ENCODE measurements around the gene RAPGEF5.

Gene RAPGEF5

GRCh38 chr7:22250390-22250789 lies 106.6 kb downstream of the RAPGEF5 start:
- H3K4me1 ChIP-seq (ENCODE audit: control insufficient read depth, insufficient read depth, low read length) = peaks cover 9% of the 10 kb centered on the region
- H3K36me3 ChIP-seq (ENCODE audit: control insufficient read depth, insufficient read depth, low read length) = no peaks in the 10 kb centered on the region
- H3K9me3 ChIP-seq (ENCODE audit: control insufficient read depth, insufficient read depth, low read length) = no peaks in the 10 kb centered on the region
- no peaks in the 10 kb centered on the region for H3K27me3 ChIP-seq (ENCODE audit: control insufficient read depth, insufficient read depth, low read length)
- H3K9ac ChIP-seq (ENCODE audit: low read depth, low read length) = no peak overlapping the region
- H3K4me3 ChIP-seq (ENCODE audit: low read depth, low read length) = no peak overlapping the region

- peaks cover 9% of the 10 kb centered on the region for H3K4me1 ChIP-seq (ENCODE audit: control insufficient read depth, insufficient read depth, low read length)
- no peaks in the 10 kb centered on the region for H3K27me3 ChIP-seq (ENCODE audit: control insufficient read depth, insufficient read depth, low read length)
- no peak overlapping the region for H3K9ac ChIP-seq (ENCODE audit: low read depth, low read length)
- no peaks in the 10 kb centered on the region for H3K36me3 ChIP-seq (ENCODE audit: control insufficient read depth, insufficient read depth, low read length)
- H3K9me3 ChIP-seq (ENCODE audit: control insufficient read depth, insufficient read depth, low read length) = no peaks in the 10 kb centered on the region
- H3K4me3 ChIP-seq (ENCODE audit: low read depth, low read length) = no peak overlapping the region
Measured at GRCh38 chr7:22248111-22248809, 108.7 kb downstream of the RAPGEF5 start.

- Histone ChIP-seq H3K9ac (ENCODE audit: low read depth, low read length) (no peak overlapping the region), H3K9me3 (ENCODE audit: control insufficient read depth, insufficient read depth, low read length) (no peaks in the 10 kb centered on the region), H3K27me3 (ENCODE audit: control insufficient read depth, insufficient read depth, low read length) (no peaks in the 10 kb centered on the region), H3K4me3 (ENCODE audit: low read depth, low read length) (no peak overlapping the region), H3K36me3 (ENCODE audit: control insufficient read depth, insufficient read depth, low read length) (no peaks in the 10 kb centered on the region), H3K4me1 (ENCODE audit: control insufficient read depth, insufficient read depth, low read length) (no peaks in the 10 kb centered on the region)
Measured at GRCh38 chr7:22241805-22242390, 115.1 kb downstream of the RAPGEF5 start.

GRCh38 chr7:22240904-22241571 lies 115.9 kb downstream of the RAPGEF5 start:
- Histone ChIP-seq H3K9me3 (ENCODE audit: control insufficient read depth, insufficient read depth, low read length) (no peaks in the 10 kb centered on the region), H3K36me3 (ENCODE audit: control insufficient read depth, insufficient read depth, low read length) (no peaks in the 10 kb centered on the region), H3K4me3 (ENCODE audit: low read depth, low read length) (no peak overlapping the region)

GRCh38 chr7:22238354-22239311 lies 118.3 kb downstream of the RAPGEF5 start:
- H3K36me3 ChIP-seq (ENCODE audit: control insufficient read depth, insufficient read depth, low read length) = no peaks in the 10 kb centered on the region
- H3K9me3 ChIP-seq (ENCODE audit: control insufficient read depth, insufficient read depth, low read length) = no peaks in the 10 kb centered on the region
- H3K4me1 ChIP-seq (ENCODE audit: control insufficient read depth, insufficient read depth, low read length) = no peaks in the 10 kb centered on the region
- no peaks in the 10 kb centered on the region for H3K27me3 ChIP-seq (ENCODE audit: control insufficient read depth, insufficient read depth, low read length)
- no peak overlapping the region for H3K4me3 ChIP-seq (ENCODE audit: low read depth, low read length)
- no peak overlapping the region for H3K9ac ChIP-seq (ENCODE audit: low read depth, low read length)

More at GRCh38 chr7:22240904-22241571, 115.9 kb downstream of the RAPGEF5 start:
- H3K27me3 ChIP-seq (ENCODE audit: control insufficient read depth, insufficient read depth, low read length) = no peaks in the 10 kb centered on the region
- H3K9ac ChIP-seq (ENCODE audit: low read depth, low read length) = no peak overlapping the region
- H3K4me1 ChIP-seq (ENCODE audit: control insufficient read depth, insufficient read depth, low read length) = no peaks in the 10 kb centered on the region

- H3K9ac ChIP-seq (ENCODE audit: low read depth, low read length) = no peak overlapping the region
- H3K4me1 ChIP-seq (ENCODE audit: control insufficient read depth, insufficient read depth, low read length) = no peaks in the 10 kb centered on the region
- no peaks in the 10 kb centered on the region for H3K27me3 ChIP-seq (ENCODE audit: control insufficient read depth, insufficient read depth, low read length)
- H3K9me3 ChIP-seq (ENCODE audit: control insufficient read depth, insufficient read depth, low read length) = no peaks in the 10 kb centered on the region
- no peaks in the 10 kb centered on the region for H3K36me3 ChIP-seq (ENCODE audit: control insufficient read depth, insufficient read depth, low read length)
- H3K4me3 ChIP-seq (ENCODE audit: low read depth, low read length) = no peak overlapping the region
Measured at GRCh38 chr7:22235134-22235533, 121.8 kb downstream of the RAPGEF5 start.

- no peaks in the 10 kb centered on the region for H3K4me1 ChIP-seq (ENCODE audit: control insufficient read depth, insufficient read depth, low read length)
- H3K36me3 ChIP-seq (ENCODE audit: control insufficient read depth, insufficient read depth, low read length) = no peaks in the 10 kb centered on the region
- H3K27me3 ChIP-seq (ENCODE audit: control insufficient read depth, insufficient read depth, low read length) = no peaks in the 10 kb centered on the region
- no peaks in the 10 kb centered on the region for H3K9me3 ChIP-seq (ENCODE audit: control insufficient read depth, insufficient read depth, low read length)
- no peak overlapping the region for H3K4me3 ChIP-seq (ENCODE audit: low read depth, low read length)
- H3K9ac ChIP-seq (ENCODE audit: low read depth, low read length) = no peak overlapping the region
Measured at GRCh38 chr7:22234227-22234626, 122.7 kb downstream of the RAPGEF5 start.

GRCh38 chr7:22231806-22232205 lies 125.1 kb downstream of the RAPGEF5 start:
- Histone ChIP-seq H3K27me3 (ENCODE audit: control insufficient read depth, insufficient read depth, low read length) (no peaks in the 10 kb centered on the region), H3K9me3 (ENCODE audit: control insufficient read depth, insufficient read depth, low read length) (no peaks in the 10 kb centered on the region), H3K36me3 (ENCODE audit: control insufficient read depth, insufficient read depth, low read length) (no peaks in the 10 kb centered on the region), H3K9ac (ENCODE audit: low read depth, low read length) (no peak overlapping the region), H3K4me3 (ENCODE audit: low read depth, low read length) (no peak overlapping the region), H3K4me1 (ENCODE audit: control insufficient read depth, insufficient read depth, low read length) (no peaks in the 10 kb centered on the region)

GRCh38 chr7:22231141-22231540 lies 125.8 kb downstream of the RAPGEF5 start:
- Histone ChIP-seq H3K27me3 (ENCODE audit: control insufficient read depth, insufficient read depth, low read length) (no peaks in the 10 kb centered on the region), H3K4me3 (ENCODE audit: low read depth, low read length) (no peak overlapping the region), H3K9ac (ENCODE audit: low read depth, low read length) (no peak overlapping the region), H3K9me3 (ENCODE audit: control insufficient read depth, insufficient read depth, low read length) (no peaks in the 10 kb centered on the region), H3K36me3 (ENCODE audit: control insufficient read depth, insufficient read depth, low read length) (no peaks in the 10 kb centered on the region), H3K4me1 (ENCODE audit: control insufficient read depth, insufficient read depth, low read length) (no peaks in the 10 kb centered on the region)

GRCh38 chr7:22230238-22230637 lies 126.7 kb downstream of the RAPGEF5 start:
- H3K4me1 ChIP-seq (ENCODE audit: control insufficient read depth, insufficient read depth, low read length) = no peaks in the 10 kb centered on the region
- no peaks in the 10 kb centered on the region for H3K36me3 ChIP-seq (ENCODE audit: control insufficient read depth, insufficient read depth, low read length)
- no peak overlapping the region for H3K4me3 ChIP-seq (ENCODE audit: low read depth, low read length)
- H3K9ac ChIP-seq (ENCODE audit: low read depth, low read length) = no peak overlapping the region
- H3K27me3 ChIP-seq (ENCODE audit: control insufficient read depth, insufficient read depth, low read length) = no peaks in the 10 kb centered on the region
- H3K9me3 ChIP-seq (ENCODE audit: control insufficient read depth, insufficient read depth, low read length) = no peaks in the 10 kb centered on the region

GRCh38 chr7:22229148-22229547 lies 127.8 kb downstream of the RAPGEF5 start:
- no peaks in the 10 kb centered on the region for H3K9me3 ChIP-seq (ENCODE audit: control insufficient read depth, insufficient read depth, low read length)
- H3K36me3 ChIP-seq (ENCODE audit: control insufficient read depth, insufficient read depth, low read length) = no peaks in the 10 kb centered on the region

More at GRCh38 chr7:22229148-22229547, 127.8 kb downstream of the RAPGEF5 start:
- Histone ChIP-seq H3K4me1 (ENCODE audit: control insufficient read depth, insufficient read depth, low read length) (no peaks in the 10 kb centered on the region), H3K4me3 (ENCODE audit: low read depth, low read length) (no peak overlapping the region), H3K9ac (ENCODE audit: low read depth, low read length) (no peak overlapping the region), H3K27me3 (ENCODE audit: control insufficient read depth, insufficient read depth, low read length) (no peaks in the 10 kb centered on the region)

Data from iPS-15b (cell line).